H1 (cell line): ENCODE data around the gene SLTM. TPM values are rescaled to one million over a fixed set of nuclear protein-coding genes. Genes with fewer than 3 reads are reported as not detected.

Source experiments
- ASH2L ChIP-seq: fragments of 200-600, 300-600 bp; sonication (generic); IDR thresholded peaks from one replicate; pipeline ENCODE4 v1.7.1; 2017; ENCODE audit warnings: low read length
- CBX8 ChIP-seq: fragments of 300-800, 300-1000 bp; sonication (generic); IDR thresholded peaks from 2 replicates; pipeline ENCODE4 v1.7.1; 2016; ENCODE audit warnings: low read depth, low read length, borderline replicate concordance
- CHD2 ChIP-seq: IDR thresholded peaks from 2 replicates; pipeline ENCODE4 v1.6.1; 2012; ENCODE audit warnings: low read length, improper control_type of control experiment
- JUN ChIP-seq: IDR thresholded peaks from 2 replicates; pipeline ENCODE4 v1.6.1; 2011; ENCODE audit warnings: low read depth, mild to moderate bottlenecking, improper control_type of control experiment, low read length
- KDM1A ChIP-seq: fragments of 200-600, 300-600 bp; sonication (generic); IDR thresholded peaks from 2 replicates; pipeline ENCODE4 v1.7.1; 2016; ENCODE audit warnings: mild to moderate bottlenecking, low read length, borderline replicate concordance
- NRF1 ChIP-seq: IDR thresholded peaks from 2 replicates; pipeline ENCODE4 v1.6.1; 2011; ENCODE audit warnings: mild to moderate bottlenecking, low read depth, low read length, improper control_type of control experiment
- PHF8 ChIP-seq: fragments of 200-600 bp; sonication (generic); conservative IDR thresholded peaks from 2 replicates; pipeline ENCODE4 v1.7.1; 2012; ENCODE audit warnings: low read depth, mild to moderate bottlenecking, inconsistent platforms, low read length, moderate library complexity
- RBBP5 ChIP-seq: IDR thresholded peaks from 2 replicates; pipeline ENCODE4 v1.7.1; 2012; ENCODE audit warnings: low read depth, mild to moderate bottlenecking, inconsistent platforms, low read length, moderate library complexity, borderline replicate concordance
- SIX5 ChIP-seq: IDR thresholded peaks from 2 replicates; pipeline ENCODE4 v1.6.1; 2011; ENCODE audit warnings: mild to moderate bottlenecking, low read depth, low read length
- SP2 ChIP-seq: IDR thresholded peaks from 2 replicates; pipeline ENCODE4 v1.6.1; 2012; ENCODE audit warnings: mild to moderate bottlenecking, low read length, inconsistent platforms
- SP4 ChIP-seq: IDR thresholded peaks from 2 replicates; pipeline ENCODE4 v1.6.1; 2012; ENCODE audit warnings: low read length, inconsistent platforms
- SRF ChIP-seq: IDR thresholded peaks from 2 replicates; pipeline ENCODE4 v1.6.1; 2011; ENCODE audit warnings: mild to moderate bottlenecking, low read depth, low read length, moderate library complexity
- TBP ChIP-seq: IDR thresholded peaks from 2 replicates; pipeline ENCODE4 v1.6.1; 2011; ENCODE audit warnings: low read depth, low read length, improper control_type of control experiment
- TEAD4 ChIP-seq: IDR thresholded peaks from 2 replicates; pipeline ENCODE4 v1.6.1; 2012; ENCODE audit warnings: low read depth, low read length, inconsistent platforms, mixed read lengths
- polyA plus RNA-seq, 7 experiments: library from polyadenylated mRNA; depleted of rRNA in 3 of 7; stranded (reverse) in 5 of 7; unstranded in 2 of 7; fragments of >200 nt in 5 of 7; fragments of 200-250 nt in 2 of 7; gene quantifications; 1 replicate in 5 of 7; 2 replicates in 1 of 7; 4 replicates in 1 of 7; pipeline versions ENCODE4 v1.2.1 to v1.2.3, GENCODE V29; 2011 to 2013; ENCODE audit warnings: missing spikeins in 2 of 7, mixed read lengths in 2 of 7
- total RNA-seq: library from RNA; stranded (reverse); fragmentation: NEBNext Ultra II Directional; extraction: Animal tissue kit (Norgen Biotek cat#: 25700); gene quantifications from 2 replicates; pipeline ENCODE4 v1.2.1, GENCODE V29; 2021
- TF ChIP-seq, protein P1 (sequence below): IDR thresholded peaks from 2 replicates; pipeline ENCODE4 v1.6.1; 2011; ENCODE audit warnings: low read length, improper control_type of control experiment
- TF ChIP-seq, protein P2 (sequence below), 3 experiments: IDR thresholded peaks; 1 replicate in 2 of 3; 2 replicates in 1 of 3; pipeline versions ENCODE4 v1.5.1 to v1.6.1; 2011; ENCODE audit warnings: low read length in 3 of 3, mild to moderate bottlenecking in 3 of 3, inconsistent platforms in 2 of 3, low read depth in 1 of 3, moderate library complexity in 1 of 3; ENCODE audit not compliant: insufficient read depth in 1 of 3; ENCODE audit errors: control extremely low read depth in 1 of 3

The SLTM gene
- total and polyA plus RNA-seq, 2 of the 8 experiments (the other 6 are each of a cell fraction or from before 2014, with no cell fraction given), result 30.8 to 149 TPM

DNA sequence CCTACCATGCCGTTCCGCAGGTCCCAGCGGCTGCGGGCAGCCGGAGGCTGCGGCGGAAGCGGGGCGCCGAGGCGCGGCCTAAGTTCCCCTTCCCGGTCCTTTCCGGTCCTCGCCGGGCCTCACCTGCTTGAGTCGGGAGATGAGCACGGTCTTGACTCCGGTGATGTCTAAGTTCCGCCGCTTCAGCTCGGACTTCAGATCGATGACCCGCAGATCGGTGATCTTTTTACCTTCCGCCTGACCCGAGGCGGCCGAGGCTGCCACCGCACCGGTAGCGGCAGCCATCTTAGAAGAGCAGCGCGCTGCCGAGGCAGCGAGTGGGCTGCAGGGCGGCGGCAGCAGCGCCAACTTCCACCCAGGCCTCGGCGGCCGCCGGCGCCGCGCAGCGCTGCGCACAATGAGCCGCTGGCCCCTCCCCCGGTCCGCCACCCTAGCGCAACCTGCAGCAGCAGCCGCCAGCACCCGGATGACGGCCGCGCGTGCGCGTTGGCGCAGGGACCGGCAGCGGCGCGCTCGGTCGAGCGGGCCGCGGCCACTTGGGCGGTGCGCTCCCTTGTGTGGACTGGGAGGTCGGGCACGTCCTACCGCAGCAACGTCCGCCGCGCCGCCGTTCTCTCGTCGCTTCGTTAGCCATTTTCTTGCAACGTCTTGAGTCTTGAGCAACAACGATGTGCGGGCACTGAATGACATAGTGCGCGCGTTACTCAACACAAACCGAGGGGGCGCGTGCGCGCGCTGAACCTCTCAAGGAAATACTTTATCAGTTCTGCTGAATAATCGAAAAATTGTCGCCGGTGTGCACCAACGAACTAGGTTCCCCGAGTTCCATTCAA is at the start of gene SLTM (continued):
- TF ChIP-seq SP4, result no peak; the same call in 1 of the 2 replicates
- TF ChIP-seq, protein P1, sequence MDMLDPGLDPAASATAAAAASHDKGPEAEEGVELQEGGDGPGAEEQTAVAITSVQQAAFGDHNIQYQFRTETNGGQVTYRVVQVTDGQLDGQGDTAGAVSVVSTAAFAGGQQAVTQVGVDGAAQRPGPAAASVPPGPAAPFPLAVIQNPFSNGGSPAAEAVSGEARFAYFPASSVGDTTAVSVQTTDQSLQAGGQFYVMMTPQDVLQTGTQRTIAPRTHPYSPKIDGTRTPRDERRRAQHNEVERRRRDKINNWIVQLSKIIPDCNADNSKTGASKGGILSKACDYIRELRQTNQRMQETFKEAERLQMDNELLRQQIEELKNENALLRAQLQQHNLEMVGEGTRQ, result no peak
- TF ChIP-seq ASH2L, result peak; percentile 96
- peak; percentile 95 for TF ChIP-seq RBBP5
- peak; percentile 93 for TF ChIP-seq TBP
- TF ChIP-seq KDM1A, result no peak
- TF ChIP-seq SP2, result no peak
- TF ChIP-seq SRF, result no peak
- TF ChIP-seq, protein P2, sequence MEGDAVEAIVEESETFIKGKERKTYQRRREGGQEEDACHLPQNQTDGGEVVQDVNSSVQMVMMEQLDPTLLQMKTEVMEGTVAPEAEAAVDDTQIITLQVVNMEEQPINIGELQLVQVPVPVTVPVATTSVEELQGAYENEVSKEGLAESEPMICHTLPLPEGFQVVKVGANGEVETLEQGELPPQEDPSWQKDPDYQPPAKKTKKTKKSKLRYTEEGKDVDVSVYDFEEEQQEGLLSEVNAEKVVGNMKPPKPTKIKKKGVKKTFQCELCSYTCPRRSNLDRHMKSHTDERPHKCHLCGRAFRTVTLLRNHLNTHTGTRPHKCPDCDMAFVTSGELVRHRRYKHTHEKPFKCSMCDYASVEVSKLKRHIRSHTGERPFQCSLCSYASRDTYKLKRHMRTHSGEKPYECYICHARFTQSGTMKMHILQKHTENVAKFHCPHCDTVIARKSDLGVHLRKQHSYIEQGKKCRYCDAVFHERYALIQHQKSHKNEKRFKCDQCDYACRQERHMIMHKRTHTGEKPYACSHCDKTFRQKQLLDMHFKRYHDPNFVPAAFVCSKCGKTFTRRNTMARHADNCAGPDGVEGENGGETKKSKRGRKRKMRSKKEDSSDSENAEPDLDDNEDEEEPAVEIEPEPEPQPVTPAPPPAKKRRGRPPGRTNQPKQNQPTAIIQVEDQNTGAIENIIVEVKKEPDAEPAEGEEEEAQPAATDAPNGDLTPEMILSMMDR (IDR thresholded peaks at IDR 0.05; ENCODE audit: control extremely low read depth in 1 of 3, insufficient read depth in 1 of 3, low read depth in 1 of 3, low read length in 3 of 3), result peak; percentile 16 to 21 (median 20); a peak in 3 of 4 replicates
- TF ChIP-seq JUN, result no peak
- no peak for TF ChIP-seq CBX8
- TF ChIP-seq CHD2, result 0 out of 2 replicates have a peak, but pooled peaks have one; percentile 2
- peak; percentile 98 for TF ChIP-seq PHF8
- no peak for TF ChIP-seq SIX5
- TF ChIP-seq NRF1, result peak; percentile 66
- TF ChIP-seq TEAD4, result 0 out of 2 replicates have a peak, but pooled peaks have one; percentile 1
